Left forelimb (tissue), 1 donor: Measurements from ENCODE around the gene MXI1.
"Not testable (repeated sequence)": the region's sequence is repeated elsewhere in the genome, so short reads cannot be mapped to it uniquely, and the experiment has no call there.

Experiments
- DNase-seq: peaks from one replicate; pipeline ENCODE4 v3.0.0-alpha.2; 2018; ENCODE audit warnings: low spot score

The MXI1 gene

GRCh38 chr10:110239892-110240291 lies 32.5 kb downstream of the MXI1 start:
- no peak for DNase-seq

- DNase-seq: no peak
Observed at GRCh38 chr10:110241407-110241806, 34.0 kb downstream of the MXI1 start.

DNA sequence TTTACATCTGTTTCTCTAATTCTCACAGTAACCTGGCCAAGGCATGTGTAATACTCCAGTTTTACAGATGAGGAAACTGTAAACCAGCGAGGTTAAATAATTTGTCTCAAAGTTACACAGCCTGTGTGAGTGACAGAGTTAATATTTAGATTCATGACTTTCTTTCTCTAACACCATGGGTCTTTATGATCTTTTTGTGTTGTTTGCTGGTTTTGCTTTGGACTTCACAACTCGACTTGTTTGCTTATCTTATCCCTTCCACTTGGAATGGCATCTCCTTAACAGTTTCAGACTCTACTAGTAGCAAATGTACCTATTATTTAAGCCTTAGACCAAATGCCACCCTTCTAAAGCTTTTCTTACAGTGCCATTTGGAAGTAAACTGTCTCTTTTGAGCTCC lies 34.4 kb downstream of the MXI1 start:
- no peak for DNase-seq

GRCh38 chr10:110242511-110242910 lies 35.1 kb downstream of the MXI1 start:
- no peak for DNase-seq

GRCh38 chr10:110244550-110244949 lies 37.1 kb downstream of the MXI1 start:
- DNase-seq: no peak

DNA sequence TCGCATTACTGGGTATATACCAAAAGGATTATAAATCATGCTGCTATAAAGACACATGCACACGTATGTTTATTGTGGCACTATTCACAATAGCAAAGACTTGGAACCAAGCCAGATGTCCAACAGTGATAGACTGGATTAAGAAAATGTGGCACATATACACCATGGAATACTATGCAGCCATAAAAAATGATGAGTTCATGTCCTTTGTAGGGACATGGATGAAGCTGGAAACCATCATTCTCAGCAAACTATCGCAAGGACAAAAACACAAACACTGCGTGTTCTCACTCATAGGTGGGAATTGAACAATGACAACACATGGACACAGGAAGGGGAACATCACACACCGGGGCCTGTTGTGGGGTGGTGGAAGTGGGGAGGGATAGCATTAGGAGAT lies 40.4 kb downstream of the MXI1 start:
- DNase-seq: not testable (repeated sequence)

GRCh38 chr10:110249489-110249888 lies 42.1 kb downstream of the MXI1 start:
- not testable (repeated sequence) for DNase-seq

DNA sequence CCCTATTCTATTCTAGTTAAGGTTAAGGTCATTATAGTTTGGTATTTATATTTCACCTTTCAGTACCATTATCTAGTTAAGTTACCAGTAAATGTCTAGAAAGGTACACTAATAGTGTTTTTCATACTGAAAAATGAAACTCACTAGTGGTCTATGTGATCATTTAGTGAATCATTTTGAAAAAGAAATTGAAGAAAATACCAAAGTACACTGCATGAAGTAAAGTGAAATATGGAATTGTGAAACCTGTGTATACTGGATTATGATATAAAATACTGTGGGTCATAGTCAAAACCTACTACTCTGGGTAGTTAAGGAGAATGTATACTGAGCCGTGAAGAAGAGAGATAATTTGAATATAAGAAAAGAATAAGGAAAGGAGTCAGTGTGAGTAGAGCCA lies 44.0 kb downstream of the MXI1 start:
- DNase-seq: not testable (repeated sequence)

- DNase-seq: no peak
Observed at GRCh38 chr10:110252151-110252550, 44.7 kb downstream of the MXI1 start.

DNA sequence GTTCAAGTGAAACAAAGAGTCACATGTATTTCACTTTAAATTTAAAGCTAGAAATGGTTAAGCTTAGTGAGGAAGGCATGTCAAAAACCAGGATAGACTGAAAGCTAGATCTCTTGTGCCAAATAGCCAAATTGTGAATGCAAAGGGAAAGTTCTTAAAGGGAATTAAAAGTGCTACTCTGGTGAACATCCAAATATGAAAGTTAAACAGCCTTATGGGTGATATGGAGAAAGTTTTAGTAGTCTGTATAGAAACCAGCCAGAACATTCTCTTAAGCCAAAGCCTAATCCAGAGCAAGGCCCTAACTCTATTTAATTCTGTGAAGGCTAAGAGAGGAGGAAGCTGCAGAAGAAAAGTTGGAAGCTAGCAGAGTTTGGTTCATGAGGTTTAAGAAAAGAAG lies 47.1 kb downstream of the MXI1 start:
- DNase-seq: no peak

DNA sequence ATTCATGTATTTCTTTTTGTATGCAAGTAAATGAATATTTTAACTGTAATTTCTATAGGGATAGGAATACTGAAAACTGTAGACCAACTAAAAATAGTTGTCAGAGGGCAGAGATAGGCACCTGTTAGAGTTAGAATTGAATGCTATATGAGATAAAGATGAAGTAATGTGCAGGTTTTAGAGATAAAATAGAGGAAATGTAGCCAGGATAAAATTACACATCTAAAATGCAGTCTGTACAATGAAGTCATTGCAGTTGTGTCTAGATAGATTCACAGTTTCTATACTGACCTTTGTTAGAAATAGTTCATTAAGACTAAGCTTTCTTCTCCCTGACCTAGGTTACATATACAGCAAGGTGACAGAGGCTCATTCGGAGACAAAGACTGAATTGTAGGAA lies 51.1 kb downstream of the MXI1 start:
- no peak for DNase-seq

GRCh38 chr10:110259317-110259716 lies 51.9 kb downstream of the MXI1 start:
- no peak for DNase-seq

GRCh38 chr10:110260746-110261477 lies 53.5 kb downstream of the MXI1 start:
- DNase-seq: no peak

DNA sequence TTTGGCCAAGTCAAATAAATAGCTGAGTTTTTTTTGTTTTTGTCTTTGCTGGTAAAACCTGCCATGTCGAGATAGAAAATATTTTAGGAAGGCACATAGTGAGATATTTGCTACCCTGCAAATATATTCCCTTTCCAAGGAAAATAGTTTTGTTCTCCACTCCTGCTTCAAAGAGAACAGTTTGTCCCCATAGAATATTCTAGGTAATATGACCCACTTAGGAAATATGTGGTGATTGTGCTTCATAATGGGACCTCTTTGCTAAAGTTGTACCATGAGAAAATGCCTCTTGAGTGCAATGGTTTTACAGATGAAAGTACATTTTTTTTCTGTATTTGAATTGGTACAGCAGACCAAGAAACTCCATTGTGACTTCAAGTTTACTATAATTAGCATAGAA lies 55.8 kb downstream of the MXI1 start:
- DNase-seq: no peak

GRCh38 chr10:110265573-110266193 lies 58.3 kb downstream of the MXI1 start:
- no peak for DNase-seq

DNA sequence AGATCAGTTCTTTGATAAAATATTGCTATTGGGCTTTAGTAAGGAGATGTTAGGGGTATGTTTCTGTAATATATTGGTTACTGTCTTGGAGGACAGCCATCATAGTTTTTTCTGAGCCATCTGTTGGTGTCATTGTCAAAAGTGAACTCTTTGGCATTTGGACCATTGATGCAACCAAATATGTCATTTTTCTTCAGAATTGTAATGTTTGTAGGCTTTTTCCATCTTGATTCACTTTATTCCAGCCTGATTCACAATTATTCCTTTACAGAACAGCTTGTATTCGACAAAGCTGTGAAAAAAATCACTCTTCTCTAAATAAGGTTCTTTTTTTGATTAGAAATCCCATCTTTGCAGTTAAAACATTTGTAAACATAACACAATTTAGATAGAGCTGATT lies 59.9 kb downstream of the MXI1 start:
- no peak for DNase-seq

DNA sequence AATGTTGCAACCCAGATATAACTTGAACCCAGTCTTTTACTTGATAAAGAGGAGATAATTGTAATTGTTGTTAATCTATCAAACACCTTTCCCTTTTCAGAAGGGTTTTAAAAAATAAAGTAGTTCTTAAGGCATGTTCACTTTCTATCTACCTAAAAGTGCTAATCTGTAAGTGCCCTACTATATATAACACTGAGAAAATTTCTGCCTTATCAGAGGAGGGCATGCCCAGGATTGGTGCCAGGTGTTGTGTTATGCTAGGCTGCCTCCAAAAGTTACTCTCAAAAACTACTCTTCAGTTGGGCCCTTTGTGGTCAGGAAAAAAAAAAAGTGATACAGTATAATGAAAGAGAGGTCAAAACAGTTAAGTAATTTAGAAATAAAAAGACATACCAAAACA lies 61.0 kb downstream of the MXI1 start:
- DNase-seq: no peak

DNA sequence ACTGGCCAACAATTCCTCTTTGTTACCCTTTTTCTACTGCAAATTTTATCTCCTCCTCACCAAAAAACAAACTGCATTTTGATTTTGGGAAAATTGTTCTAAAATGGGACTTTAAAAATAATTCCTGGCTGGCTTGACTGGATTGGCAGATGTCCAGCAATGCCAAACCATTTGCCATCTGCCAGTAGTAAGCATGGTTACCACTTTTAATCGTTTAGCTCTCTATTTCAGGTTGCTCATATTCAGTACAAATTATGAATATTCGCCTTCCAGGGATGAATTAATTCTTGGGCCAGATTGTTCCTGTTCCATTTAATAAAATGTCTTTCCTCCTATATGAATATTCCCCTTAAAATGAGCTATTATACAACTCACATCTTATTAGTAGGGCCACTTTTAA lies 61.6 kb downstream of the MXI1 start:
- no peak for DNase-seq

- no peak for DNase-seq
Observed at GRCh38 chr10:110269374-110270318, 62.2 kb downstream of the MXI1 start.

DNA sequence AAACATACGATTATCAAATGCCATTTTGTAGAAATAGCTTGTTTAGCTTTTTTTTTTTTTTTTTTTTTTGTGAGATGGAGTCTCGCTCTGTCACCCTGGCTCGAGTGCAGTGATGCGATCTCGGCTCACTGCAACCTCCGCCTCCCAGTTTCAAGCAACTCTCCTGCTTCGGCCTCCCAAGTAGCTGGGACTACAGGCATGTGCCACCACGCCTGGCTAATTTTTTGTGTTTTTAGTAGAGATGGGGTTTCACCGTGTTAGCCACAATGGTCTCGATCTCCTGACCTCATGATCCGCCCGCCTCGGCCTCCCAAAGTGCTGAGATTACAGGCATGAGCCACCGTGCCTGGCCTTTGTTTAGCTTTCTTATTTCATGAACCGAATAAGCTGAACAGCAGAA lies 65.6 kb downstream of the MXI1 start:
- not testable (repeated sequence) for DNase-seq

GRCh38 chr10:110273474-110273873 lies 66.1 kb downstream of the MXI1 start:
- no peak for DNase-seq

- no peak for DNase-seq
Observed at GRCh38 chr10:110274072-110274627, 66.7 kb downstream of the MXI1 start.
